ENCODE results near the gene CAPZB. TPM values are rescaled to one million over a fixed set of nuclear protein-coding genes. Genes with fewer than 3 reads are reported as not detected.
A peak's percentile ranks its signal among the peaks of the same experiment; 100 is the strongest.
"Not testable (repeated sequence)": the region's sequence is repeated elsewhere in the genome, so short reads cannot be mapped to it uniquely, and the experiment has no call there.

CAPZB gene
- total and polyA plus RNA-seq, 7 donors: 128 to 454 (median 214) TPM

GRCh38 chr1:19511116-19511515 is 25.8 kb upstream of the CAPZB start:
- no peaks in the 10 kb centered on the region for H3K27me3 ChIP-seq
- H3K9me3 ChIP-seq: no peaks in the 10 kb centered on the region
- no peaks in the 10 kb centered on the region for H3K36me3 ChIP-seq
- H3K4me1 ChIP-seq: peaks cover 0 to 9% (median 0%) of the 10 kb centered on the region in 4 donors
- peak; percentile 3 for DNase-seq
- no peak for TF ChIP-seq POLR2A (IDR thresholded peaks at IDR 0.05)
- no peak for TF ChIP-seq POLR2AphosphoS5 (IDR thresholded peaks at IDR 0.05)
- TF ChIP-seq CTCF (IDR thresholded peaks at IDR 0.05): no peak
- TF ChIP-seq EP300 (IDR thresholded peaks at IDR 0.05): no peak
- intact Hi-C loops (cut with DNase I): no loop called here
- H3K27ac ChIP-seq: no peak overlapping the region
- no peak overlapping the region for H3K4me3 ChIP-seq

DNA sequence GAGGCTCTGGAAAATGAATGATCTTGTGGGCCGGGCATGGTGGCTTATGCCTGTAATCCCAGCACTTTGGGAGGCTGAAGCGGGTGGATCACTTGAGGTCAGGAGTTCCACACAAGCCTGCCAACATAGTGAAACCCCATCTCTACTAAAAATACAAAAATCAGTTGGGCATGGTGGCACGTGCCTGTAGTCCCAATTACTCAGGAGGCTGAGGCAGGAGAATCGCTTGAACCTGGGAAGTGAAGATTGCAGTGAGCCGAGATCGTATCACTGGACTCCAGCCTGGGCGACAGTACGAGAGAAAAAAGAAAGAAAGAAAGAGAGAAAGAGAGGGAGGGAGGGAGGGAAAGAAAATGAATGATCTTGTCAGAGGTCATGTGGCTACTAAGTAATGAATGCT is 24.3 kb upstream of the CAPZB start:
- WGBS, 2 donors: 68 to 95% methylated on average over 8 of the region's 8 CpGs
- peaks cover 0 to 19% (median 12%) of the 10 kb centered on the region in 4 donors for H3K4me1 ChIP-seq
- peak; percentile 14 for DNase-seq
- intact Hi-C loops (cut with DNase I); H3K4me3 ChIP-seq; H3K27ac ChIP-seq; H3K9me3 ChIP-seq; H3K27me3 ChIP-seq; H3K36me3 ChIP-seq: not testable (repeated sequence)

- peak overlapping the region in 2 of 4 donors; percentile 34 to 80 for H3K27ac ChIP-seq
These were observed 22.2 kb upstream of the CAPZB start for GRCh38 chr1:19507516-19507915.

DNA sequence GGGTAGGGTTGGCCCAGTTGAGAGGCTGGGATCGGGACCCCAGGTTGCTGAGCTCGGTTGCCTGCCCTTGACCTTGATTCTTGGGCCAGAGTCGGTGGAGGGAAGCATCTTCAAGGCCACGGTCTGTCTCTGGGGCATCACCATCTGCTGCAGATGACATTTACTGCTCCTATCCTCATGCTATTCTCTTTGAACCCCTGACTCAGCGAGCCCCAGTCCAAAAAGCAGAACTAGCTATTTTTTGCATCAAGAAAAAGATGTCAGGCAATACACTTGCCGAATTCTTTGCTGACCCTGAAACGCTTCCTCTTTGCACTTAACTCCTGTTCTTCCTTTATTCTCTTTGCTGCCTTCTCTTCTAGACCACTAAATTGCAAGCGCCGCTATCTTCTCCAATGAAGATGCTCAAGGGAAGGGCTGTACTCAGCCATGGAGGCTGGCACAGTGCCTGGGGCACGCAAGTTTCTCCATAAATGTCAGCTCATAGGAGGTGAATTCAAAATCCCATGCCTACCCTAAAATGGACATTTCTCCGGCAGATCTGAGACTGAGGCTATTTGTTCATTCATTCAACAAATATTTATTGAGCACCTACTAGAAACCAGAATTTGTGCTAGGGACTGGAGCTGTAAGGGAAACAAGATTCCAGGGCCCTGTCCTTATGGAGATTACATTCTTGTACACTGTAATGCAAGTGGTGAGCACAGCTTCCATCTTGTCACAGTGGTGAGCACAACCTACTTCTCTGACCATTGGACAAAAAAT is 20.5 kb upstream of the CAPZB start:
- TF ChIP-seq POLR2AphosphoS5 (IDR thresholded peaks at IDR 0.05) (no peak), CTCF (IDR thresholded peaks at IDR 0.05) (no peak), EP300 (IDR thresholded peaks at IDR 0.05) (no peak), POLR2A (IDR thresholded peaks at IDR 0.05) (no peak)
- Histone ChIP-seq H3K36me3 (no peaks in the 10 kb centered on the region), H3K4me1 (peaks cover 0 to 21% (median 14%) of the 10 kb centered on the region in 4 donors), H3K27me3 (no peaks in the 10 kb centered on the region), H3K9me3 (no peaks in the 10 kb centered on the region), H3K4me3 (no peak overlapping the region), H3K27ac (peak overlapping the region; percentile 70 to 83 (median 77))
- DNase-seq: no peak
- WGBS, 2 donors: 44 to 78% methylated on average over 11 of the region's 11 CpGs
- intact Hi-C loops (cut with DNase I): no loop called here

More at GRCh38 chr1:19507516-19507915, 22.2 kb upstream of the CAPZB start:
- intact Hi-C loops (cut with DNase I): no loop called here
- Histone ChIP-seq H3K27me3 (no peaks in the 10 kb centered on the region), H3K9me3 (no peaks in the 10 kb centered on the region), H3K4me1 (peaks cover 0 to 21% (median 14%) of the 10 kb centered on the region in 4 donors), H3K4me3 (no peak overlapping the region), H3K36me3 (no peaks in the 10 kb centered on the region)
- TF ChIP-seq EP300 (IDR thresholded peaks at IDR 0.05): no peak
- TF ChIP-seq POLR2AphosphoS5 (IDR thresholded peaks at IDR 0.05): no peak
- TF ChIP-seq CTCF (IDR thresholded peaks at IDR 0.05): no peak
- TF ChIP-seq POLR2A (IDR thresholded peaks at IDR 0.05): no peak
- no peak for DNase-seq
- 68 to 92% methylated on average over 5 of the region's 5 CpGs for WGBS, 2 donors

DNA sequence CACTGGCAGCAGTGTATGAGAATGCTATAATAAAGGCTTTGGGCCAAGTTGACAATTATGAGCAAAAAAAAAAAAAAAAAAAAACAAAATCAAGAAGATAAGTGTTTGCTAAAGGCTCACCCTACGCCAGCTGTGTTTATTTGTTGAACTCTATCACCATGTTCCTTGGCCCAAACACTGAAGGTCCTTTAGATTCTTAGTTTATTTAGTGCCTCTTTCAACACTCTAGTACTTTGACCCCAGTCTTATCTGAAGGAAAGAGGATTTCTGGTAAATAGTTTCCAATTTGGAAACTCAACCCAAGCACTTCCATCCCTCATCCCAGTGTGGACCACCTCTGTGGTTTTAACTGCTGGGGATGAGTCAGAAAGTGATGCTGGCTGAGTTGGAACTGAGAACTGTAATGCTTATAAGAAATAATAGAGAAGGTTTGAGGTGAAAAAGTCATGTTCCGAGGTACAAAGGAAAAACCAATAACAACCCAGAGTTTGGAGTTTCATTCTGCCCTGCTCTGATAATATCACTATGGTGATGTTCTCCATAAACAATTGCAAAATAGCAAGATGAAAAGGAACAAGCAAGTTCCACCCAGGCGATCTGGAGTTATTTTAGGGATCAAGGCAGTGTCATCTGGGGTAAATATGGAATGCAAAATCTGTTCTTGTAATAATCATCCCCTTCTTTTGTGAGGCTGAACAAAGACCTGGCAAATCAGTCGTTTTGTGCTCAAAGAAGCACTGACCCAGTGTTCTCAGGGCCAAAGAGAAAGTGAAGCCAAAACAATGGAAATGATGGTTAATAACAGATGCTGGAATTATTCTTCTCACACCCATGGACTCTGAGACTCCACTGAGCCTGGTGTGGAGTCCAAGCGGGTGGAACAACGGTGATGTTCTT is 19.7 kb upstream of the CAPZB start:
- H3K4me3 ChIP-seq: no peak overlapping the region
- intact Hi-C loops (cut with DNase I): no loop called here
- TF ChIP-seq EP300 (IDR thresholded peaks at IDR 0.05) (no peak), POLR2AphosphoS5 (IDR thresholded peaks at IDR 0.05) (peak in 2 of 4 donors; percentile 18 to 38)
- H3K36me3 ChIP-seq: no peaks in the 10 kb centered on the region
- peak; percentile 79 for DNase-seq
- H3K4me1 ChIP-seq: peaks cover 0 to 21% (median 14%) of the 10 kb centered on the region in 4 donors
- peak overlapping the region; percentile 70 to 83 (median 77) for H3K27ac ChIP-seq
- no peaks in the 10 kb centered on the region for H3K27me3 ChIP-seq
- 21 to 44% methylated on average over 6 of the region's 6 CpGs for WGBS, 2 donors
- no peaks in the 10 kb centered on the region for H3K9me3 ChIP-seq

DNA sequence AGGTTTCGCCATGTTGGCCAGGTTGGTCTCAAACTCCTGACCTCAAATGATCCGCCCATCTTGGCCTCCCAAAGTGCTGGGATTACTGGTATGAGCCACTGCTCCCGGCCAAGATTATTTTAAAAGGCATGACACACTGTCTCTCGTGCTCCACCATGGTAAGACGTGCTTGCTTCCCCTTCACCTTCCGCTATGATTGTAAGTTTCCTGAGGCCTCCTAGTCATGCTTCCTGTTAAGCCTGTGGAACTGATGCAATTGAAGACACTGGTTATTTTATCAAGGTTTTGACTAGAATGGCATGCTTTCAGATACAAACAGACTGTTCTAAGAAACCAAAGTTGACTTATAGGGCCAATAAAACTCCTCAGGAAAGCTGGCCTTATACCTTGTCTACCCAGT is 16.9 kb upstream of the CAPZB start:
- H3K4me1 ChIP-seq: peaks cover 0 to 21% (median 14%) of the 10 kb centered on the region in 4 donors
- H3K27ac ChIP-seq; H3K36me3 ChIP-seq; intact Hi-C loops (cut with DNase I); H3K4me3 ChIP-seq; H3K9me3 ChIP-seq; H3K27me3 ChIP-seq; DNase-seq: not testable (repeated sequence)
- WGBS, 2 donors: 86 to 87% methylated on average over 6 of the region's 6 CpGs

DNA sequence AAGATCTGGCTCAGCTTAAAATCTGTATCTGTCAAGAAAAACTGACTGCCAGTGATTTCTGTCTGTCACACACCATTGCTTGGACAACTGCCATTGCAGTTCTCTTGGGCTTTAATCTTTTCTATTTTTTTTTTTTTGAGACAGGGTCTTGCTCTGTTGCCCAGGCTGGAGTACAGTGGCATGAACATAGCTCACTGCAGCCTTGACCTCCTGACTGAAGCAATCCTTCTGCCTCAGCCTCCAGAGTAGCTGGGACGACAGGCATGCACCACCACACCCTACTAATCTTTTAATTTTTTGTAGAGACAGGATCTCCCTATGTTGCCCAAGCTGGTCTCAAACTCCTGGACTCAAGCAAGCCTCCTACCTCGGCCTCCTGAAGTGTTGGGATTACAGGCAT is 14.5 kb upstream of the CAPZB start:
- peaks cover 0 to 24% (median 14%) of the 10 kb centered on the region in 4 donors for H3K4me1 ChIP-seq
- H3K27me3 ChIP-seq; intact Hi-C loops (cut with DNase I); H3K4me3 ChIP-seq; DNase-seq; H3K27ac ChIP-seq; H3K9me3 ChIP-seq; H3K36me3 ChIP-seq: not testable (repeated sequence)
- 91 to 92% methylated on average over 2 of the region's 2 CpGs for WGBS, 2 donors

DNA sequence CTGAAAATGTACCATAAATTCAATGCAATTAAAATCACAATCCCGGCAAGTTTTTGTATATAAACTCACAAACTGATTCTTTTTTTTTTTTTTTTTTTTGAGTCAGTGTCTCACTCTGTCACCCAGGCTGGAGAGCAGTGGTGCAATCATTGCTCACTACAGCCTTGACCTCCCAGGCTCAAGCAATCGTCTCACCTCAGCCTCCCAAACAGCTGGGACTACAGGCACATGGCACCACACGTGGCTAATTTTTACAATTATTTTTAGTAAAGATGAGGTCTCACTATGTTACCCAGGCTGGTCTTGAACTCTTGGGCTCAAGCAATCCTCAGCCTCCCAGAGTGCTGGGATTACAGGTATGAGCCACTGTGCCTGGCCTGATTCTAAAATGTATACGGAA is 12.1 kb upstream of the CAPZB start:
- DNase-seq; H3K27ac ChIP-seq; H3K36me3 ChIP-seq; H3K27me3 ChIP-seq; H3K9me3 ChIP-seq; intact Hi-C loops (cut with DNase I); H3K4me3 ChIP-seq: not testable (repeated sequence)
- WGBS, 2 donors: 91 to 94% methylated on average over 4 of the region's 4 CpGs
- peaks cover 0 to 16% (median 10%) of the 10 kb centered on the region in 4 donors for H3K4me1 ChIP-seq

Data from sigmoid colon (tissue), 7 donors.